GM21447 (cell line): ENCODE results near the gene COBL.

Source experiments
- ATAC-seq: cut with Tn5 transposase; IDR thresholded peaks from one replicate; pipeline ENCODE4 v1.9.1; 2021; ENCODE audit not compliant: unreplicated experiment

The COBL gene, protein sequence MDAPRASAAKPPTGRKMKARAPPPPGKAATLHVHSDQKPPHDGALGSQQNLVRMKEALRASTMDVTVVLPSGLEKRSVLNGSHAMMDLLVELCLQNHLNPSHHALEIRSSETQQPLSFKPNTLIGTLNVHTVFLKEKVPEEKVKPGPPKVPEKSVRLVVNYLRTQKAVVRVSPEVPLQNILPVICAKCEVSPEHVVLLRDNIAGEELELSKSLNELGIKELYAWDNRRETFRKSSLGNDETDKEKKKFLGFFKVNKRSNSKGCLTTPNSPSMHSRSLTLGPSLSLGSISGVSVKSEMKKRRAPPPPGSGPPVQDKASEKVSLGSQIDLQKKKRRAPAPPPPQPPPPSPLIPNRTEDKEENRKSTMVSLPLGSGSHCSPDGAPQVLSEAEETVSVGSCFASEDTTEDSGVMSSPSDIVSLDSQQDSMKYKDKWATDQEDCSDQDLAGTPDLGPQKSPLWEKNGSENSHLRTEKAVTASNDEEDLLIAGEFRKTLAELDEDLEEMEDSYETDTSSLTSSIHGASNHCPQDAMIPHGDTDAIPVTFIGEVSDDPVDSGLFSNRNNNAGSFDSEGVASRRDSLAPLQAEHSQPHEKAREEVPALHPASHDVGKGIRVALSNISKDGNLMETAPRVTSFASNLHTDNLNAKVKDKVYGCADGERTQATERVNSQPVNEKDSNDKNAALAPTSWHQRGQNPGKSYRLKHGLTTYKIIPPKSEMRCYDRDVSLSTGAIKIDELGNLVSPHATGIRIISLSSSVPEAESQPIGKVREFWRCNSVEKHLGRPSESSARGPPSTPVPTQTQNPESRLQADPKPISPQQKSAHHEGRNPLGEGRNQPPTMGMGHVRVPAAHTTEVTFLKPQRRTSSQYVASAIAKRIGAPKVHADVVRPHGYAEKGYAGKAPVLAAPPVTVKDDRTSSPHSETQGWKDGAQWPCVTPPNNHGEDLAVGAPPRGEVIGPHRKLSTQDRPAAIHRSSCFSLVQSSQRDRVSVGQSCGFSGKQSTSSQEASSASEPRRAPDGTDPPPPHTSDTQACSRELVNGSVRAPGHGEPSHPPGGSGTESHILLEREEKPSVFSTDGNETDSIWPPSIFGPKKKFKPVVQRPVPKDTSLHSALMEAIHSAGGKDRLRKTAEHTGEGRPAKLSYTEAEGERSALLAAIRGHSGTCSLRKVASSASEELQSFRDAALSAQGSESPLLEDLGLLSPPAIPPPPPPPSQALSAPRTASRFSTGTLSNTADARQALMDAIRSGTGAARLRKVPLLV

DNA sequence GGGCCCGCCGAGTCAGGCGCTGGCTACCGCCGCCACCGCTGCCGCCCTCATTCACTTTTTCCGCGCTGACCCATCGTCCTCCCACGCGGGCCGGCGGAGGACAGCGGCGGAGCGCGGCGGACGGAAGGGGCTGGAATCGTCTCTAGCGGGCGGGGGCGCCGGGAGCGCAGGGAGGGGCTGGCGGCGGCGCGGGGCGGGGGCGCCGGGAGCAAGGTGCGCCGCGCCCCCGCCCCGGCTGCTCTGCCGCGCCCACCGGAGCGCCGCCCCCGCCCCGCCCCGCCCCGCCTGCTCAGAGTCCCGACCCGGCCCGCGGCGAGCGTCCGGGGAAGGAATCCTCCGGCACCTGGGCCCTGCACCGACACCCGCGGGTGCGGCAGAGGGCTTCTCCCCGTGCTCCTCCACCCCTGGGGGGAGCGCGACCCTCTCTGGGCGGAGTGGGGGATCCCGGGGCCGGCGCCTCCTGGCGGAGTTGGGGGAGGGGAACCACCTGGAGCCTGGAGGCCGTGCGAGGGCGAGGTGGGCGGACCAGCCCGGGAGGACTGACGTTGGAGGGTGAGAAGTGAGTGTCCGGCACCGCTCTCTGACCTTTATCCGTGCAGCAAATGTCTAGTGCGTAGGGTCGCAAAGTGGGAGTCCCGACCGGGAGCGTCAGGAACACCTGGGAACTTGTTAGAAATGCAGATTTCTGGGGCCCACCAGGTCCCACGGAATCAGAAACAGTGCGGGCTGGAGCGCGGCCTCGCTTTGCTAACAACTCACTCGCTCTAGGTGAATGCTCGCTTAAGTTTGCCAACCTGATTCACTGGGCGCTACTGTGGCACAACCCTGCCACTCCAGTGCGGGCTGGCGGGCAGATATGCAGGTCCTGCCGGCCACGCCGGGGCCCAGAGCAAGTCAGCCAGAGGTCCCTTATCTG, at the start of gene COBL:
Gene COBL, minus strand, starts transcription at position 144 of the 916 bp plus-strand sequence. CDS start 176 bp downstream, outside the sequence.
- ATAC-seq, result no peak

DNA sequence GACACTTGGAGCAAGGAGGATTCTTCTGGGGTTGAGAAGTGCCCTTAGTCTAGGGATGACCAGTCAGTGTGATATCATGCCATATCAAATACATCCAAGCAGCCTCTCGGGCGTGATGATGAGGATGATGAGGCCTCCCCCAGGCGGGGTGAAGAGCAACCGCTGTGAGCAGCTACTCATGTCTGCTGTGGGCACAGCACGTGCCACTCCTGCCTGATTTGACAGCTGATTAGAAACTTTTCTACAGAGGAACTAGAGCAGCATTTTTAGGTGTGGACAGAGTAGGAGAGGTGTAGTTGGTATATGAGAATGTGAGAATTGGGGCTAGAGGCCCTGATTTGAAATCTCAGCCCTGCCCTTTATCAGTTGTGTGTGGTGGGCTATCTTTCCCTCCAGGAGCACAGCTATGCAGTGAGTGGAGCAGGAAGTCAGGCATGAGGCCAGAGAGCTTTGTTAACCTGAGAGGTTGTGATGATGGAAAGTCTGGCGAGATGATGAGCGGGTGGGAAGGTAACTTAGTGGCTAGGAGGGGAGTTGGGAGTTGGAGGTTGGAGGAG, 49.6 kb upstream of the COBL start:
- no peak for ATAC-seq

- ATAC-seq, result no peak
These were observed 41.2 kb upstream of the COBL start for GRCh38 chr7:51357821-51358220.

DNA sequence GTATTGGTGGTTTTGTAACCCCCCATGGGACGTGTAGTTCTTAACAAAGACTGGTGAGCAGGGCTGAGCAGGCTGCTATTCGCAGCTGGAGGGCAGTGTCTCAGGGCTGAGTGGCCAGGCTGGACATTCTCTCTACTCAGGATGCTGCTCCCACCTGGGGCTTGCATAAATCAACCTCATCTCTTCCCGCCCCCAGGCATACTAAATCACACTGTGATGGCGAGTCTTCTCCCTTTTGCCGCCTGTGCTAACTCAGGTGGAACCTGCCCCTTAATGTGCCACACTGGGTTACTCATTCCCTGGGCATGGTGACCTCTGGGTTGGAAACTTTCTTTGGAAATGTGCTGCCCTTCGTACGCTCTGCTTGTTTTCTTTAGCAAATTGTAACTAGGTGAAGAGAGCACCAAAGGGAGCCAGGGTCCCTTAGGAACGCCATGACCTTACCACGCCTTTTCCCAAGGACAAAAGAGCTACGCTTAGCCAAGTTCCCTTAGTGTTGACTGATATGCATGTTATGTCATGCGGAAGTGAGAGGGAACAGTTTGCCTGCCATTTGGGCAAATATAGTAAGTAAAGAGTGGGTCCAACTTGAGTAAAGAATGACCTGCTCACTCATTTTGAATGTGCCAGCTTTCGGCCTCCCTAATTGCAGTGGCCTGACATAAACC, 40.4 kb upstream of the COBL start:
- no peak for ATAC-seq

GRCh38 chr7:51354897-51355296, 38.3 kb upstream of the COBL start:
- ATAC-seq, result no peak

DNA sequence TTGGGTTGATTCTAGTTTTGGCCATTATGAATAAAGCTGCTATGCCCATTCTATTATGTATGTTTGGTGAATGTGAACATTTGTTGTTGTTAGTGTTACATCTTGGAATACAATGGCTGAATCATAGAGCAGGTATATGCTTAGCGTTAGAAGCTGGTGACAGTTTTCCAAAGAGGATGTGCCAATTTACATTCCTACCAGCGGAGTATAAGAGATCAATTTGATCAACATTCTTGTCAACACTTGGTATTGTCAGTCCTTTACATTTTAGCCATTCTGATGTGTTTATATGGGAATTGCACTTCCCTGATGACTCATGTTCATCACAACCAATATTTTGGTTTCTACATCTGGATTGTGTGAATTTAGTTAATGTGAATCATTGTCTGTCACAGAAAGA, 37.8 kb upstream of the COBL start:
- ATAC-seq, result no peak

DNA sequence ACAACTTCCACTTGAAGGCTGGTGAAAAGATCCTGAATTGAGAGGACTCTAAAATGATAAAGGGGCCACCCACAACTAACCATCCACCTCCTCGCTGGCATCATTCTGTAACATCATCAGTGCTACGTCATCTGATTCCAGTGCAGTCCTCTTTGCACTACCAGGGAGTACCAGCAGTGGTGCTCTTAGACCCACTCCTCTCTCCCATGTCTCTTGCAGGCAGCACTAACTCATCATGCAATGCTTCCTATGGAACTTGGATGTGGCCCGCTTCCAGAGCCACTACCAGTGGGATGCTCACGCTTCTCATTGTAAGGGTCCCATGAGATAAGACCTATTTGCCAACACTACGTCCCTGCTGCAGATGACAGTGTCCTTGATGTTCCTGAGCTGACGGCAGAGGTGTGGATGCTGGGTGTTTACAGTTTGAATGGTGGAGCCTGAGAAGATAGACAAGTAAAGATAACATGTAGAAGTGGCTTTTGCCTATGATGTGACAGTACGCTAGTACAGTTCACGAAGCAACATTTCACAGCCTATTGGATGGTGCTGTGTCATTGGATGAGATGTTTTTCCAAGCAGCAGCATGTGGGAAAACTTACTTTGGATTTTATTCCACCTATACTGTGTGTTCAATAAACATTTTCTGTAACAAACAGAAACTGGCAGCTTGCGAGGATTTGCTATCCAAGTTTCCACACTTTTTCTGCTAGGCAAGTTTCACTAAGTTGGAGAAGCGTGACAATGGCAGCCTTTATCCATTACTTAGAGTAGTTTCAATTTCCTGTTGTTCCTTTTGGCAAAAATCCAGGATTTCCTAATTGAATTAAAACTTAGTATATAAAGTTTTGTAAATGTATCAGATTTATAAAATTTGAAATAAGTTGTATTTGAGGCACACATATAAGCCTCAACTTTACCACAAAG, 35.8 kb upstream of the COBL start:
- ATAC-seq, result no peak

- ATAC-seq, result no peak
These were observed 35.1 kb upstream of the COBL start for GRCh38 chr7:51351661-51352060.

- no peak for ATAC-seq
These were observed 33.9 kb upstream of the COBL start for GRCh38 chr7:51350546-51350896.

GRCh38 chr7:51349820-51350545, 33.4 kb upstream of the COBL start:
- ATAC-seq, result no peak

- no peak for ATAC-seq
These were observed 29.5 kb upstream of the COBL start for GRCh38 chr7:51346126-51346525.

- no peak for ATAC-seq
These were observed 28.0 kb upstream of the COBL start for GRCh38 chr7:51344406-51345138.

DNA sequence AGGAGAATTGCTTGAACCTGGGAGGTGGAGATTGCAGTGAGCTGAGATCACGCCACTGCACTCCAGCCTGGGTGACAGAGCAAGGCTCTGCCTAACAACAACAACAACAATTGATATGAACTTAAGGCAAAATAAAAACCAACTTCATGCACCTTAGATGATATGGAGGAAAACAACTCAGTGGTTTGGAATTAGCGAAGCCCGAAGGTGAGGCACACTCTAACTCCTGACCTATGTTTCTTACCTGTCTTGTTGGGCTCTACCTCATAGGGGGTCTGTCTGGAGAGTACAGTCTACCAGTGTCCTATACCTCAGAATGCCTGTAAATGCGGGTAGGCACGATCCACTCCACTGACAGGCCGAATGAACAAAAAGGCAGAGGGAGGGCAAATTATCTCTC, 24.3 kb upstream of the COBL start:
- no peak for ATAC-seq

DNA sequence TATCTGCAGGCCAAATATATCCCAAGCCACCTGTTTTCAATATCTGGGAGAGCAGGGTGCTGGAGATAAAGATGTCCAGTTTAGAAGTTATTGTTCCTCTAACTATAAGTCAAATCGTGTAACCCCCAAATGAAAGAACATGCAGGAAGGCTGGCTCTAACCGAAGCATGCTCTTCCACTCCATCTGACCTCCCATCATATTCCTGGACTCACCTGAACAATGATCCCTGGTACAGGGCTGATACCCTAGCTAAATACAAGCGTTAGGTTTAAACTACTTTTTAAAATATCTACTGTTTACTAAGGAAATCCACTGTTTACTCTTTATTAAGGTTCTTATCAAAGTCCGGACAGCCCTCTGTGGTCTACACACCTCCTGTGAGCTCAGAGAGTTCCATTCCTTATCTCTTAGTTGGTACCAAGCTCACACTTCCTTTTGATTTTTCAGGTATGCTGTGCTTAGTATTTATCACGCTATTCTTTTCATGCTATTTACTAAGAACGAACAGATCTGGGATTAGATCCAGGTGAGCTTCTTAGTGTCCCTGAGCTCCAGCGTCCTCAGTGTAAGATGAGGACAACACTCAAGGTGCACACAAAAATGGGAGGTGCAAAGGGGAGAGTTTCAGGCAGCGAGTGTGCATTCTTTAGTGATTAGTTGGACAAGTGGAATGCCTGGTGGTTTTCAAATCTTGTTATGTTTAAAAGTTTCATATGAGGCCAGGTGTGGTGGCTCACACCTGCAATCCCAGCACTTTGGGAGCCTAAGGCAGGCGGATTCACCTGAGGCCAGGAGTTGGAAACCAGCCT, 23.6 kb upstream of the COBL start:
- no peak for ATAC-seq

DNA sequence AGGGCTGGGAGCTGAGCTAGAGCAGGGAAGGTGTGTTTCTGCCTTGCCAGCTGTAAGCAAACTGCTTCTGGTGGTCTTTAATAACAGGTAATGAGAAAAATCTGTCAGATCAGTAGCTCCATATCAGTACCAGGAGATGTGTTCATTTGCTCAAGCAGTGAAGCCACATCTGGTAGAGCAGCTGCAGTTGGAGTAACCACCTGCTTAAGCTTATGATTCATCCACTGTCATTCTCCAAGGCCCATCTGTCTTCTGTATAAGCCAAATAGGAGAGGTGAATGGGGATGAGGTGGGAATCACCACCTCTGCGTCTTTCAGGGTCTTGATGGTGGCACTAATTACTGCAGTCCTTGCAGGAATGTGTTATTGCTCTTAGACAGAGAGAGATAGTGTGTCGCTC, 18.4 kb upstream of the COBL start:
- ATAC-seq, result no peak

DNA sequence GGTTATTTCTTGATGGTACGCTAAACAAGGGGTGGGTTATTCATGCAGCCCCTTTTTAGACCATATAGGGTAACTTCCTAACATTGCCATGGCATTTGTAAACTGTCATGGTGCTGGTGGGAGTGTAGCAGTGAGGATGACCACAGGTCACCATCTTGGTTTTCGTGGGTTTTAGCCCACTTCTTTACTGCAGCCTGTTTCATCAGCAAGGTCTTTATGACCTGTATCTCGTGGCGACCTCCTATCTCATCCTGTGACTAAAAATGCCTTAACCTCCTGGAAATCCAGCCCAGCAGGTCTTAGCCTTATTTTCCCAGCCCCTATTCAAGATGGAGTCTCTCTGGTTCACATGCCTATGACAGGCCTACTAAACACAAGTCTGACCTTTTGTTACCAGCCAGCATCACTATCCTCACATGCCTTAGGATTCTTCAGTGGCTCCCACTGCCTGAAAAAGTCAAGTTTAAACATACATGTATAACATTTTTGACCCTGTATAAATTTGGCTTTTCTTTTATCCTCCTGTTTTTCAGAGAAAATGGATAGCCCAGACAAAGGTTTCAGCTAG, 13.2 kb upstream of the COBL start:
- no peak for ATAC-seq
